A673 (cell line): Measurements from ENCODE around the gene NCOR1.

Source experiments
- EZH2 ChIP-seq: fragments of 200-600 bp; sonication (generic); IDR thresholded peaks from 2 replicates; pipeline ENCODE4 v1.6.1; 2017; ENCODE audit warnings: borderline replicate concordance, low read depth, mild to moderate bottlenecking, mixed read lengths, antibody characterized with exemption, low read length; ENCODE audit not compliant: poor library complexity, severe bottlenecking
- TF ChIP-seq, protein P1 (sequence below): fragments of 300-800, 200-600 bp; sonication (generic); conservative IDR thresholded peaks from 2 replicates; pipeline ENCODE4 v1.5.1; 2017; ENCODE audit warnings: low read depth, mild to moderate bottlenecking, antibody characterized with exemption, low read length, moderate library complexity, mixed read lengths

DNA sequence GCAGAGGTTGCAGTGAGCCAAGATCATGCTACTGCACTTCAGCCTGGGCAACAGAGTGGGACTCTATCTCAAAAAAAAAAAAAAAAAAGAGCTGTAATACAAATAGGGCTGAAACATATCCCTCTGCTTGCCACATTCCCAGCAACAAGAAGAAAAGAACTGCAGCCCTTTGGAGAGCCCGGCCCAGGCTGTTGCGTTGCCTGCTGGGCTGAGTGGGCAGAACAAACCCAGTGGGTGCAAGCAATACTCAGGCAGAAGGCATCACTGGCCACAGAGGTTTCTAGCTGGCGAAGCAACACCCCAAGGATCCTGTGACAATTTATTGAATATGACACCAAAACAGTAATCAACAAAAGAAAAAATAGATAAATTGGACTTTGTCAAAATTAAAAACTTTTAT is 45.7 kb upstream of the NCOR1 start:
- TF ChIP-seq, protein P1, sequence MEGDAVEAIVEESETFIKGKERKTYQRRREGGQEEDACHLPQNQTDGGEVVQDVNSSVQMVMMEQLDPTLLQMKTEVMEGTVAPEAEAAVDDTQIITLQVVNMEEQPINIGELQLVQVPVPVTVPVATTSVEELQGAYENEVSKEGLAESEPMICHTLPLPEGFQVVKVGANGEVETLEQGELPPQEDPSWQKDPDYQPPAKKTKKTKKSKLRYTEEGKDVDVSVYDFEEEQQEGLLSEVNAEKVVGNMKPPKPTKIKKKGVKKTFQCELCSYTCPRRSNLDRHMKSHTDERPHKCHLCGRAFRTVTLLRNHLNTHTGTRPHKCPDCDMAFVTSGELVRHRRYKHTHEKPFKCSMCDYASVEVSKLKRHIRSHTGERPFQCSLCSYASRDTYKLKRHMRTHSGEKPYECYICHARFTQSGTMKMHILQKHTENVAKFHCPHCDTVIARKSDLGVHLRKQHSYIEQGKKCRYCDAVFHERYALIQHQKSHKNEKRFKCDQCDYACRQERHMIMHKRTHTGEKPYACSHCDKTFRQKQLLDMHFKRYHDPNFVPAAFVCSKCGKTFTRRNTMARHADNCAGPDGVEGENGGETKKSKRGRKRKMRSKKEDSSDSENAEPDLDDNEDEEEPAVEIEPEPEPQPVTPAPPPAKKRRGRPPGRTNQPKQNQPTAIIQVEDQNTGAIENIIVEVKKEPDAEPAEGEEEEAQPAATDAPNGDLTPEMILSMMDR: no peak
- no peak for TF ChIP-seq EZH2
